Breast epithelium (tissue), 3 donors: ENCODE measurements around the gene LIF.
"Not testable (repeated sequence)": the region's sequence is repeated elsewhere in the genome, so short reads cannot be mapped to it uniquely, and the experiment has no call there.

Experiments
- POLR2AphosphoS5 ChIP-seq, 3 donors: sonication (generic); formaldehyde crosslinking; IDR thresholded peaks; one replicate each; pipeline ENCODE4 v1.6.1; 2017; ENCODE audit warnings: antibody characterized with exemption in 3 of 3
- TF ChIP-seq, protein P1 (sequence below), 3 donors: fragments of 450-650 bp; IDR thresholded peaks; one replicate each; pipeline ENCODE4 v1.5.1; 2016 to 2017; ENCODE audit warnings: antibody characterized with exemption in 3 of 3, mild to moderate bottlenecking in 3 of 3, moderate library complexity in 3 of 3

DNA sequence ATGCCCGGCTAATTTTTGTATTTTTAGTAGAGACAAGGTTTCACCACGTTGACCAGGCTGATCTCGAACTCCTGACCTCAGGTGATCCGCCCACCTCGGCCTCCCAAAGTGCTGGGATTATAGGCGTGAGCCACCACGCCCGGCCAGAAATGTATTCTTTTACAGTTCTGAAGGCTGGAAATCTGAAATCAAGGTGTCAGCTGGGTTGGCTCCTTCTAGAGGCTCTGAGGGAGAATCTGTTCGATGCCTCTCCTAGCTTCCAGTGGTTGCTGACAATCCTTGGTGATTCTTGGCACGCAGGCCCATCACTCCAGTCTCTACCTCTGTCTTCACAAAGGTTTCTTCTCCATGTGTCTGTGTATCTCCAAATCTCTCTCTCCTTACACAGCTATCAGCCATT, 45.7 kb downstream of the LIF start:
- TF ChIP-seq POLR2AphosphoS5 (IDR thresholded peaks at IDR 0.05), result not testable (repeated sequence)
- TF ChIP-seq, protein P1, sequence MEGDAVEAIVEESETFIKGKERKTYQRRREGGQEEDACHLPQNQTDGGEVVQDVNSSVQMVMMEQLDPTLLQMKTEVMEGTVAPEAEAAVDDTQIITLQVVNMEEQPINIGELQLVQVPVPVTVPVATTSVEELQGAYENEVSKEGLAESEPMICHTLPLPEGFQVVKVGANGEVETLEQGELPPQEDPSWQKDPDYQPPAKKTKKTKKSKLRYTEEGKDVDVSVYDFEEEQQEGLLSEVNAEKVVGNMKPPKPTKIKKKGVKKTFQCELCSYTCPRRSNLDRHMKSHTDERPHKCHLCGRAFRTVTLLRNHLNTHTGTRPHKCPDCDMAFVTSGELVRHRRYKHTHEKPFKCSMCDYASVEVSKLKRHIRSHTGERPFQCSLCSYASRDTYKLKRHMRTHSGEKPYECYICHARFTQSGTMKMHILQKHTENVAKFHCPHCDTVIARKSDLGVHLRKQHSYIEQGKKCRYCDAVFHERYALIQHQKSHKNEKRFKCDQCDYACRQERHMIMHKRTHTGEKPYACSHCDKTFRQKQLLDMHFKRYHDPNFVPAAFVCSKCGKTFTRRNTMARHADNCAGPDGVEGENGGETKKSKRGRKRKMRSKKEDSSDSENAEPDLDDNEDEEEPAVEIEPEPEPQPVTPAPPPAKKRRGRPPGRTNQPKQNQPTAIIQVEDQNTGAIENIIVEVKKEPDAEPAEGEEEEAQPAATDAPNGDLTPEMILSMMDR (IDR thresholded peaks at IDR 0.05), result not testable (repeated sequence)
